Neural cell (in vitro differentiated cells): ENCODE data around the gene ADAMTS19.

Source experiments
- POLR2AphosphoS5 ChIP-seq: IDR thresholded peaks from 2 replicates; pipeline ENCODE4 v1.6.1; 2012
- TF ChIP-seq, protein P1 (sequence below): fragments of 450-650 bp; IDR thresholded peaks from 2 replicates; pipeline ENCODE4 v1.5.1; 2014; ENCODE audit warnings: antibody characterized with exemption, mild to moderate bottlenecking, moderate library complexity; ENCODE audit not compliant: poor library complexity, severe bottlenecking

GRCh38 chr5:129477532-129477931 lies 17.4 kb downstream of the ADAMTS19 start:
- no peak for TF ChIP-seq POLR2AphosphoS5
- TF ChIP-seq, protein P1, sequence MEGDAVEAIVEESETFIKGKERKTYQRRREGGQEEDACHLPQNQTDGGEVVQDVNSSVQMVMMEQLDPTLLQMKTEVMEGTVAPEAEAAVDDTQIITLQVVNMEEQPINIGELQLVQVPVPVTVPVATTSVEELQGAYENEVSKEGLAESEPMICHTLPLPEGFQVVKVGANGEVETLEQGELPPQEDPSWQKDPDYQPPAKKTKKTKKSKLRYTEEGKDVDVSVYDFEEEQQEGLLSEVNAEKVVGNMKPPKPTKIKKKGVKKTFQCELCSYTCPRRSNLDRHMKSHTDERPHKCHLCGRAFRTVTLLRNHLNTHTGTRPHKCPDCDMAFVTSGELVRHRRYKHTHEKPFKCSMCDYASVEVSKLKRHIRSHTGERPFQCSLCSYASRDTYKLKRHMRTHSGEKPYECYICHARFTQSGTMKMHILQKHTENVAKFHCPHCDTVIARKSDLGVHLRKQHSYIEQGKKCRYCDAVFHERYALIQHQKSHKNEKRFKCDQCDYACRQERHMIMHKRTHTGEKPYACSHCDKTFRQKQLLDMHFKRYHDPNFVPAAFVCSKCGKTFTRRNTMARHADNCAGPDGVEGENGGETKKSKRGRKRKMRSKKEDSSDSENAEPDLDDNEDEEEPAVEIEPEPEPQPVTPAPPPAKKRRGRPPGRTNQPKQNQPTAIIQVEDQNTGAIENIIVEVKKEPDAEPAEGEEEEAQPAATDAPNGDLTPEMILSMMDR, result no peak
